Psoas muscle (tissue), 8 donors: Measurements from ENCODE around the gene TREH. TPM values are rescaled to one million over a fixed set of nuclear protein-coding genes. Genes with fewer than 3 reads are reported as not detected.

Experiments used
- ATAC-seq, 4 donors: fragments of 200-7000 bp; cut with Tn5 transposase; one replicate each; pipeline ENCODE4 v1.9.1; 2020; ENCODE audit warnings: moderate library complexity in 3 of 4, mild to moderate bottlenecking in 2 of 4
- DNase-seq, 2 donors: peaks; one replicate each; pipeline ENCODE4 v3.0.0-alpha.2; 2020
- H3K27ac ChIP-seq: fragments of 200-600 bp; one replicate; pipeline ENCODE4 v1.8.0; 2022
- H3K27me3 ChIP-seq, 3 donors: fragments of 200-600 bp in 1 of 3; one replicate each; pipeline versions ENCODE4 v1.6.1 to v1.8.0; 2013 to 2022; ENCODE audit warnings: low read length in 2 of 3, mild to moderate bottlenecking in 2 of 3, moderate library complexity in 1 of 3; ENCODE audit not compliant: insufficient read depth in 3 of 3
- H3K36me3 ChIP-seq, 2 donors: fragments of 200-600 bp in 1 of 2; one replicate each; pipeline versions ENCODE4 v1.6.1 to v1.8.0; 2013 to 2022; ENCODE audit warnings: low read depth in 1 of 2, mild to moderate bottlenecking in 1 of 2, moderate library complexity in 1 of 2; ENCODE audit not compliant: insufficient read depth in 1 of 2
- H3K4me1 ChIP-seq: fragments of 200-600 bp; one replicate; pipeline ENCODE4 v1.8.0; 2022
- H3K4me3 ChIP-seq: fragments of 200-600 bp; one replicate; pipeline ENCODE4 v1.8.0; 2022; ENCODE audit warnings: mild to moderate bottlenecking
- H3K9me3 ChIP-seq: fragments of 200-600 bp; one replicate; pipeline ENCODE4 v1.8.0; 2022
- WGBS, 3 donors: extraction: QIAGEN DNeasy Blood & Tissue Kit; methylation state at CpG; one replicate each; pipeline versions ENCODE4 v1.1.6 to v1.1.7; 2013; 5-methylcytosine and 5-hydroxymethylcytosine counted together
- intact Hi-C, 2 donors: fragments of 100-400 bp; cut with DNase I; formaldehyde crosslinking; loops; one replicate each; pipeline versions ENCODE4 v1.11.0 to v1.14.2; 2022
- polyA plus RNA-seq, 3 donors: library from polyadenylated mRNA; stranded (reverse); fragments of 200-250 nt; gene quantifications; one replicate each; pipeline ENCODE4 v1.2.3, GENCODE V29; 2013
- total RNA-seq, 4 donors: library from RNA; stranded (reverse); fragmentation: NEBNext Ultra II Directional in 2 of 4; extraction: Animal tissue kit (Norgen Biotek cat#: 25700) in 2 of 4; gene quantifications; one replicate each; pipeline versions ENCODE4 v1.2.1 to v1.2.4, GENCODE V29; 2021 to 2023
- TF ChIP-seq, protein P1 (sequence below): fragments of 200-600 bp; IDR thresholded peaks from one replicate; pipeline ENCODE4 v1.8.0; 2022; ENCODE audit warnings: antibody characterized with exemption
- donor health status: healthy with polysubstance abuse.
- donor health status: DM: no; HTN: no; CAD: no; lungs with moderate emphysema.
- donor health status: Bipolar disorder and iron deficiency.
- donor health status: healthy.
- donor health status: DM: yes; HTN: yes; CAD: no.
- donor health status: DM: no; HTN: no; CAD: no.
- donor health status: DM: no; HTN: no; CAD: no.
- donor health status: DM: yes; HTN: yes; CAD: no.

TREH gene
- total and polyA plus RNA-seq, 7 donors: 0.17 to 0.23 (median 0.17) TPM; not detected in 4

DNA sequence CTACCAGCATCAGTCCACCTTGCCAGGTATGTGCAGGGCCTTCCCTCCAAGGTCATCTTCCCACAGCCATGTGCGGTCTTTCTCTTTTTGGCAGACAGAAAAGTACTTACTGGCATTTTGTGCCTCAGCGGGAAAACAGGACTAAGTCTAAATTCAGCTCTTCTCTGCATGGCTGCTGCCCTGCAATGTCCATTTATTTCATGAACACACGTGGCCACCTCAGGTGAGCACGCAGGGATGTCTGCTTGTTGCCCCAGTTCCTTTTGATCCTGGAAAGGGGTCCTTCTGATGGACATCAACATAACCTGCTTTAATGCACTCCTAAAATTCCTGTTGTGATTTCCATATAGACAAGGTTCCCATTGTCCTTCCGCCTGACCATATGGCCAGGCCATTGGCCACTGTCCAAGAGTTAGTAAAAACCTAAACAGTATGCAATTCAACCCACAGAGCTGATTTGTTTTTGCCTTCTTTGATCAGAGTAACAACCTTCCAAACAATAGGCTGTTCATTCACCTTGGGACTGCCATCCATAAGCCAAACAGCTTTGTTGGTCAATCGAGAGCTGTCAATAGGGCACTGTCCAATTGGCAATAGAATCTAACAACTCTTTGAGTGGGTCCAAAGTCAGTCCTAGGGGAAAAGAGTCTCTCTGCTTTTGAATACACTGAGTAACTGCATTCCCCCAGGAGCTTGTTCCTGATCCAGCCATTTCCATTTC lies 5.9 kb downstream of the TREH start:
- Histone ChIP-seq H3K27me3 (no peaks in the 10 kb centered on the region), H3K9me3 (no peaks in the 10 kb centered on the region), H3K4me3 (no peak overlapping the region), H3K36me3 (no peaks in the 10 kb centered on the region), H3K27ac (no peak overlapping the region), H3K4me1 (no peaks in the 10 kb centered on the region)
- WGBS, 3 donors: 76 to 82% (median 78%) methylated on average over 6 of the region's 6 CpGs
- TF ChIP-seq, protein P1, sequence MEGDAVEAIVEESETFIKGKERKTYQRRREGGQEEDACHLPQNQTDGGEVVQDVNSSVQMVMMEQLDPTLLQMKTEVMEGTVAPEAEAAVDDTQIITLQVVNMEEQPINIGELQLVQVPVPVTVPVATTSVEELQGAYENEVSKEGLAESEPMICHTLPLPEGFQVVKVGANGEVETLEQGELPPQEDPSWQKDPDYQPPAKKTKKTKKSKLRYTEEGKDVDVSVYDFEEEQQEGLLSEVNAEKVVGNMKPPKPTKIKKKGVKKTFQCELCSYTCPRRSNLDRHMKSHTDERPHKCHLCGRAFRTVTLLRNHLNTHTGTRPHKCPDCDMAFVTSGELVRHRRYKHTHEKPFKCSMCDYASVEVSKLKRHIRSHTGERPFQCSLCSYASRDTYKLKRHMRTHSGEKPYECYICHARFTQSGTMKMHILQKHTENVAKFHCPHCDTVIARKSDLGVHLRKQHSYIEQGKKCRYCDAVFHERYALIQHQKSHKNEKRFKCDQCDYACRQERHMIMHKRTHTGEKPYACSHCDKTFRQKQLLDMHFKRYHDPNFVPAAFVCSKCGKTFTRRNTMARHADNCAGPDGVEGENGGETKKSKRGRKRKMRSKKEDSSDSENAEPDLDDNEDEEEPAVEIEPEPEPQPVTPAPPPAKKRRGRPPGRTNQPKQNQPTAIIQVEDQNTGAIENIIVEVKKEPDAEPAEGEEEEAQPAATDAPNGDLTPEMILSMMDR: no peak
- no peak for DNase-seq
- no peak for ATAC-seq
- intact Hi-C loops: no loop called here

DNA sequence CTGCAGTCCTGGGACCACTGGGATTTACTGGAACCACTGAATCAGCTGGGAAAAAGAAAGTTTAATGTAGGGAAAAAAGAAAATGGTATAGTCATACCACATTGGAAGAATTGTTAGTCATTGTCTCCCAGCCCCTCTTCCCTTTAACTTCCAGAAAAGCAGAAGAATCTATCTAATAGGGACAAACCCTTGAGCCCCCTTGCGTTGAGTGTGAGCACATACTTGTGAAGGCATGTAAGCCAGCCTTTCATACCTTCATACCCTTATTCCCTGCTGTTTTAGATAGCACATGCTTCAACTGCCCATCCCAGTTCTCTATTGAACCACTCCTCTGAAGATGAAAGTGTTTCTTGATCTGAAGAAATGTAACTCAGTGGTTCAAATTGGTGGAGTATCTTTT lies 6.6 kb downstream of the TREH start:
- 60 to 70% (median 67%) methylated on average over 1 of the region's 1 CpG for WGBS, 3 donors
- DNase-seq (no peak), ATAC-seq (no peak)
- no peaks in the 10 kb centered on the region for H3K4me1 ChIP-seq
- H3K27ac ChIP-seq: no peak overlapping the region
- TF ChIP-seq, protein P1: no peak
- H3K27me3 ChIP-seq: no peaks in the 10 kb centered on the region
- no peaks in the 10 kb centered on the region for H3K9me3 ChIP-seq
- no peaks in the 10 kb centered on the region for H3K36me3 ChIP-seq
- no peak overlapping the region for H3K4me3 ChIP-seq
- intact Hi-C loops: no loop called here

DNA sequence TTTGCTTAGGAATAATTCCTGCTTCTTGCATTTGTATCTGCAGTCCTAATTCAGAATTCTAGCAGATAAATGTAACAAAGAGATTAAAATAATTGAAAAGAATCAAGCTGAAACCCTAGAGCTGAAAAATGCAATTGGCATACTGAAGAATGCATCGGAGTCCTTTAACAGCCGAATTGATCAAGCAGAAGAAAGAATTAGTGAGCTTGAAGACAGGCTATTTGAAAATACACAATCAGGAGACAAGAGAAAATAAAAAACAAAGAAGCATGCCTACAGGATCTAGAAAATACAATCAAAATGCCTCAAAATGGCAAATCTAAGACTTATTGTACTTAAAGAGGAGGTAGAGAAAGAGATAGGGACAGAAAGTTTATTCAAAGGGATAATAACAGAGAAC lies 8.2 kb downstream of the TREH start:
- intact Hi-C loops: no loop called here
- no peak overlapping the region for H3K4me3 ChIP-seq
- WGBS, 3 donors: 93 to 96% (median 94%) methylated on average over 2 of the region's 2 CpGs

DNA sequence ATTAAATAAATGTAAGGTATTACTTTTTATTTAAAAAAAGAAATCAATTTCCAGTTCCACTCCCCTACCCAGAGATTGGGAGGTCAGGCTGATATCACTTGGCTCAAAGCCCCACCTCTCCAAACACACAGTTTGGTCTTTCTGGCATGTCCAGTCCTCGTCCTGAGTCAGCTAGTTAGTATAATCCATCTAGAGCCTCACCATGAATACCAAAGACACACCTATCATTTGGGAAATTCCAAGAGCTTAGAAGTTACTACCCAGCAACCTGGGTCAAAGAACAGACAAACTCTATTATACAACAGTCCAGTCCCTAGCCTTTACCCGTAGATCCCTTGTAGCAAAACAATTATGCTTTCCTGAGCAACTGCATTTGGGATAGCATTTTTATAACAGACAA lies 9.4 kb downstream of the TREH start:
- no peaks in the 10 kb centered on the region for H3K36me3 ChIP-seq
- H3K4me1 ChIP-seq: no peaks in the 10 kb centered on the region
- no peak overlapping the region for H3K27ac ChIP-seq
- DNase-seq: no peak
- WGBS, 3 donors: 64 to 80% (median 75%) methylated on average over 2 of the region's 2 CpGs
- intact Hi-C loops: no loop called here
- no peaks in the 10 kb centered on the region for H3K27me3 ChIP-seq
- no peaks in the 10 kb centered on the region for H3K9me3 ChIP-seq
- H3K4me3 ChIP-seq: no peak overlapping the region
- TF ChIP-seq, protein P1: no peak
- ATAC-seq: no peak

More for the DNA sequence above, 8.2 kb downstream of the TREH start:
- H3K27me3 ChIP-seq: no peaks in the 10 kb centered on the region
- DNase-seq (no peak), ATAC-seq (no peak)
- H3K36me3 ChIP-seq: no peaks in the 10 kb centered on the region
- no peaks in the 10 kb centered on the region for H3K9me3 ChIP-seq
- TF ChIP-seq, protein P1: no peak
- H3K4me1 ChIP-seq: no peaks in the 10 kb centered on the region
- H3K27ac ChIP-seq: no peak overlapping the region

DNA sequence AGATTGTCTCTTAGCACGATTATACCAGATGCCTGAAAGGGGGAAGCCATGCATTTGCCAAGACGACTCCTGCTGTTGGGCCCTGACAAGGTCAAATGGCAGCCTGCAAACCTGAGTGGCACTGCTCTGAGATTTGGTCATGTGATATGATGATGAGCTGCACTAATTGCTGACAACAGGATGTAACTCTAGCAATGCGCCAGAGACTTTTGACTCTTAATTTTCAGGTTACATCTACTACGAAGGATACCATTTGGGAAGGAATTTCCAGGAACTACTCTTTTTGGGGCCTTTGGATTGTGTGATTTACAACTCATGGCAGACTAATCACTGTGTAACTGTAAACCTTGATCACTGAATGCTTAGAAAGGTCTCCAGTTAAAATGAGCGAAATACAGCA lies 13.1 kb downstream of the TREH start:
- H3K9me3 ChIP-seq: no peaks in the 10 kb centered on the region

More for the DNA sequence above, 13.1 kb downstream of the TREH start:
- TF ChIP-seq, protein P1: no peak
- ATAC-seq: no peak
- 63 to 66% (median 65%) methylated on average over 5 of the region's 5 CpGs for WGBS, 3 donors
- Histone ChIP-seq H3K27ac (no peak overlapping the region), H3K4me1 (no peaks in the 10 kb centered on the region), H3K27me3 (no peaks in the 10 kb centered on the region), H3K36me3 (no peaks in the 10 kb centered on the region), H3K4me3 (no peak overlapping the region)
- intact Hi-C loops: no loop called here
- no peak for DNase-seq
